Hindlimb muscle (tissue), 1 donor: ENCODE data around the gene TMEM74B. TPM values are rescaled to one million over a fixed set of nuclear protein-coding genes. Genes with fewer than 3 reads are reported as not detected.
"Not testable (repeated sequence)": the region's sequence is repeated elsewhere in the genome, so short reads cannot be mapped to it uniquely, and the experiment has no call there.

Experiments used
- DNase-seq: peaks from one replicate; pipeline ENCODE4 v3.0.0-alpha.2; 2013
- polyA plus RNA-seq: library from polyadenylated mRNA; unstranded; fragments of 120-200 nt; gene quantifications from one replicate; pipeline ENCODE4 v1.2.1, GENCODE V29; 2013; ENCODE audit not compliant: insufficient read length

TMEM74B gene
- 4.9 TPM for polyA plus RNA-seq

DNA sequence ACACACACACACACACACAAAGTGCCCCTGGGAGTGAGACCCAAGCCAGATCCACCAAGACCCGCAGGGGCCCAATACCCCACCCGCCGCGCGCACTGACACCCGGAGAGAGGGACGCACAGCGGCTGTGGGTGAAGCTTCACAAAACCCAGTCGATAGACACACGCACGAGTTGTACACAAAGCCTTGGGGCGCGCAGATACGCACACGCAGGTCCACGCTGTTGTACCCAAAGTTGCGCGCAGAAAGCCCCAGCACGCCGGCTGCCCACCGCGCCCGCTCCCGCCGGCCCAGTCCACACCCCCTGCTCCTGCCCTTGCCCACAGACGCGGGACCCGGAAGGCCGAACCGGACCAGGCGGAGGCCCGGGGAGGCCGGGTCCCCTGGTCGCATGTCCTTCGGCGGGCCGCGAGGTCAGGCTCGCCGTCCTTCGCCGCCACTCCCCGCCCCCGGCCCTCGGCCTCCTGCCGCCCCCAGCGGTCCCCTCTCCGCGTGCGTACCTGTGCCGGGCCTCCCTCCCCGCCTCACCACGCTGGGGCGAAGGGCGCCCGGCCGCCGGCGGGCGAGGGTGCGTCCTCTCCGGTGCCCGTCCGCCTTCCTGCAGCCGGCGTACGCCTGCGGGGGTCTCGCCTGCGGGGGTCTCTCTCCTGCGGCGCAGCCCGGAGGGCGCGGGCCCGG is at the start of gene TMEM74B:
Gene TMEM74B, minus strand, starts transcription at position 344 of the 678 bp plus-strand sequence. CDS start 1,180 bp downstream, outside the sequence.
- DNase-seq: no peak

DNA sequence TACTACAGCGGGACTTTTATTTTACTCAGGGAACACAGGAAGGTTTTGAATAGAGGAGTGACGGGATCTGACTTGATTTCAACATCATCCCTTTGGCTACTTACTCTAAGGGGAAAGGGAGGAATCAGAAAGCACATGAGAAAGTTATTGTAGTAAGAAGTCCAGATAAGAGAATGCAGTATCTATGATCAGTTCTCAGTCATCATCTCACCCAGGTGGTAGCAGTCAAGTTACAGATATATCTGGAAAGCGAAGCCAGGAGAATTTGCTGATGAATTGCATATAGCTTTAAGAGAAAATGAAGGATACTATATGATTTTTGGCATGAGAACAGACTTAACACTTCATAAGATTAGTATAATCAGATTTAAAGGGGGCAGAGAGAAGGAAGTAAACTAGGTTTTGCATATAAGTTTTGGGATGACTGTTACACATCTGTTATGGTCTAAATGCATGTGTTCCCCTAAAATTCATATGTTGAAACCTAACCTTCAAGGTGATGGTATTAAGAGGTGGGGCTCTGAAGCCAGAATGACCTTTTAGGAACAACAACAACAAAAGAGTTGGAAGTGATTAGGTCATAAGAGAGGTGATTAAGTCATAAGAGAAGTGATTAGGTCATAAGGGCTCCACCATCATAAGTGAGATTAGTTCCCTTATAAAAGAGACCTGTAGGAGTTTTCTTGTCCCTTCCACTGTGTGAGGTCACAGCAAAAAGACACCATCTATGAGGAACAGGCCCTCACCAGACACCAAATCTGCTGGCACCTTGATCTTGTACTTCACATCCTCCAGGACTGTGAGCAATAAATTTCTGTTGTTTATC is 47.7 kb upstream of the TMEM74B start:
- no peak for DNase-seq

DNA sequence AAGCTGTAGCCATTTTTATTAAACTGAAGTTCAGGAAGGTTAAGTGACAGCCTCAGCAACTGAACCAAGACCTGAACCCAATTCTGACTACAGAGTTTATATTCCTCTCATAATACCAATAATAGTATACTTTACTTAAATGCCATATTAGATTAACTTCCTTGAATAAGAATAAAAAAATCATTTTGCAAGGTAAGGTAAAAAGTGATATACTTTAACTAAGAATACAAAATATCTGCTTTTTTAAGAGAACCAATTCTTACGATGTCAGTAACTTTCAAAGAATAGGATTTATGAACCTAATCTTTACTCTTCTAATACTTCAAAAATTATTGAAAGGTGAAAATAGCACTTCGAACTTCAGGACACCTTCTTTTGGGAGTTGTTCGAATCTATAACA is 44.8 kb upstream of the TMEM74B start:
- no peak for DNase-seq

DNA sequence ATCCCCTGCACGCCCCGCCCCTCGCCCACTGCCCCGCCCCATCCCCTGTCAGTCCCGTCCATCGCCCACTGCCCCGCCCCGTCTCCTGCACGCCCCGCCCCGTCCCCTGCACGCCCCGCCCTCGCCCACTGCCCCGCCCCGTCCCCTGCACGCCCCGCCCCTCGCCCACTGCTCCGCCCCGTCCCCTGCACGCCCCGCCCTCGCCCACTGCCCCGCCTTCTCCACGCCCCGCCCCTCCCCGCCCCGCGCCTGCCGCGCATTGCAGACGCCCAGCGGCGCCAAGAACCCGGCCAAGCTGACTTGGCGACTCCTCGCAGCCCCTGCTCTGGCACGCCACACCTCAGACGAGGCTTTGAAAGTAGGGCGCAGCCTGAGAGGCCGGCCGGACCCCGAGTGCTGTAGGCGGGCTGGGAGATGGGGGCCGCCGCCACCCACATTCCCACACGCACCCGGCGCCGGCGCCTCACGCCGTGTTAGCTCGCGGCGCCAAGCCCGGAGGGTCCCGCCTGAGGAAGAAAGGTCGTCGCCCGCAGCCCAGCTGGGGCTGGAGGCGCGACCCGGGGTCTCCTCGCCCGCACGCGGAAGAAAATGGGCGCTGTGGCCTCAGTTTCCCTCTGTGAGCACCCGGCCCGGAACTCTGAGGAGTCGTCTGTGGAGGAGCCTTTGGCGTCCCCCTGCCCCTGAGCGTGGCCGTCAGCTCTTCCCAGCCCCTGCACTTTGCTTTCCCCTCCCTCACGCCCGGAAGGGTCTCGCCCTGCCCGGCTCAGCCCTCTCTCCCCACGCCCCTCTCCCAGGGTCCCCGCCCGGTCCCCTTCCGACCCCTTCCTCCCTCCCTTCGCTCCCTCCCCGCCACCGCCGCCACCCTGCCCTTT is 41.2 kb upstream of the TMEM74B start, which contains the start of gene RAD21L1:
Gene RAD21L1, plus strand, starts transcription at position 262 of the 872 bp plus-strand sequence. CDS start 2,410 bp downstream, outside the sequence.
- peak; percentile 50 for DNase-seq

DNA sequence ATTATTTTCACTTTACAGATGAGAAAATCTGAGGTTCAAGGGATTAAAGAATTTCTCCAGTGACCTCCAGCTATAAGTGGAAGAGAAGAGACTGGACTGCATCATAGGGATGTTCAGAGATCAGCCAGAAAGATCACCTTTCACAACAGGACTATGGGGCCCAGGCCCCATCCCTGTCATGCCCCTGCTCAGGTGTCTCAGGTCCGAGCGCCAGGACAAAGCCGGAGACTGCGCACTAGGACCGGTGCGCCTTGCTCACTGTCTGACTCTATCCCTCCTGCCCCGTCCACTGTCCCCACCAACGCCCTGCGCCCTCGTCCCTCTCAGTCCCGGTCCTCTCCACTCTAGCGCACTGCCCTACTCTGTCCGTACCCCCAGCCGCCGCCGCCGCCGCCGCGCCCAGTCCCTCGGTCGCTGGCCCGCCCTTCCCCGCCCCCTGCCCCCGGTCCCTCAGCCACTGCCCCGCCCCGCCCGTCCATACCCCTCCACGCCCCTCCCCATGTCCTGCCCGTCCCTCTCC is 40.5 kb upstream of the TMEM74B start:
- peak; percentile 14 for DNase-seq

DNA sequence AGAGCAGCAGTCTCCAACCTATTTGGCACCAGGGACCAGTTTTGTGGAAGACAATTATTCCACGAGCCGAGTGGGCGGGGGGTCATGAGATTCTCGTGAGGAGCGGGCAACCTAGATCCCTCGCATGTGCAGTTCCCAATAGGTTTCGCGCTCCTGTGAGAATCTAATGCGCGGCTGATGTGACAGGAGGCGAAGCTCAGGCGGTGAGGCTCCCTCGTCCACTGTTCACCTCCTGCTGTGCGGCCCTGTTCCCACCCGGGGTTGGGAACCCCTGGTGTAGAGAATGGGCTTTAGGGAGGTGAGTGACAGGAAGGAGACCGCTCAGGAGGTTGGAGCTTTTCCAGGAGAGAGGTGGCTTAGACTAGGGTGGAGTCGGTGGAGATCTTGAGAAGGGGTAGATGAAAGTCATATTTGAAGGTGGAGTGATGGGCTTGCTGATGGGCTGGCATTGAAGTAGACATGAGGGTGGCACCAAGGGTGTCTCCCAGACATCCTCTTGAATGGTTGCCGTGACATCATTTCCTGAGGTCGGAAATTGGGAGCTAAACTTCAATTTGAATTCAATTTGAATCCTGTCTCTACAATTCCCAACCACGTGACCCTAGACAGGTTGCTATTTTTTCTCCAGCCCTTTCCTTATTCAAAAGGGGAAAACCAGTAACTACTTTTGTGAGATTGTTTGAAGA is 39.6 kb upstream of the TMEM74B start:
- no peak for DNase-seq

DNA sequence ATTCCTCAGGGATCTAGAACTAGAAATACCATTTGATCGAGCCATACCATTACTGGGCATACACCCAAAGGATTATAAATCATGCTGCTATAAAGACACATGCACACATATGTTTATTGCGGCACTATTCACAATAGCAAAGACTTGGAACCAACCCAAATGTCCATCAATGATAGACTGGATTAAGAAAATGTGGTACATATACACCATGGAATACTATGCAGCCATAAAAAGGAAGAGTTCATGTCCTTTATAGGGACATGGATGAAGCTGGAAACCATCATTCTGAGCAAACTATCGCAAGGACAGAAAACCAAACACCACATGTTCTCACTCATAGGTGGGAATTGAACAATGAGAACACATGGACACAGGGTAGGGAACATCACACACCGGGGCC is 38.0 kb upstream of the TMEM74B start:
- DNase-seq: not testable (repeated sequence)

DNA sequence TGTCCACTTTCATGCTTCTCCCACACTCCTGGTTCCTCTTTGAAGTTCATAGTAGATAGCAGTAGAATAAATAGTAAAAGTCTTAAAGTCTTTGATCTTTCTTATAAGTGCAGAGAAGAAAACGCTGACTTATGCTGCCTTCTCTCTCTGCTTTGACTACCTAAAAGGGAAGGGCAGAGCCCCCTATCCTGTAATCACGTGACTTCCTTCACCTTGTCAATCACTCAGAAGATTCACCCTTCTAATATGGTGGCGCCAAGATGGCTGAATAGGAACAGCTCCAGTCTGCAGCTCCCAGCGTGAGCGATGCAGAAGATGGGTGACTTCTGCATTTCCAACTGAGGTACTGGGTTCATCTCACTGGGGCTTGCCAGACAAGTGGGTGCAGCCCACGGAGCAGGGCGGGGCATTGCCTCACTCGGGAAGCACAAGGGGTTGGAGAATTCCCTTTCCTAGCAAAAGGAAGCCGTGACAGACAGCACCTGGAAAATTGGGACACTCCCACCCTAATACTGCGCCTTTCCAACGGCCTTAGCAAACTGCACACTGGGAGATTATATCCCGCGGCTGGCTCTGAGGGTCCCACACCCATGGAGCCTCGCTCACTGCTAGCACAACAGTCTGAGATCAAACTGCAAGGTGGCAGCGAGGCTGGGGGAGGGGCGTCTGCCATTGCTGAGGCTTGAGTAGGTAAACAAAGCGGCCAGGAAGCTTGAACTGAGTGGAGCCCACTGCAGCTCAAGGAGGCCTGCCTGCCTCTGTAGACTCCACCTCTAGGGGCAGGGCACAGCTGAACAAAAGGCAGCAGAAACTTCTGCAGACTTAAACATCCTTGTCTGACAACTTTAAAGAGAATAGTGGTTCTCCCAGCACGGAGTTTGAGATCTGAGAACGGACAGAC is 32.0 kb upstream of the TMEM74B start:
- not testable (repeated sequence) for DNase-seq

DNA sequence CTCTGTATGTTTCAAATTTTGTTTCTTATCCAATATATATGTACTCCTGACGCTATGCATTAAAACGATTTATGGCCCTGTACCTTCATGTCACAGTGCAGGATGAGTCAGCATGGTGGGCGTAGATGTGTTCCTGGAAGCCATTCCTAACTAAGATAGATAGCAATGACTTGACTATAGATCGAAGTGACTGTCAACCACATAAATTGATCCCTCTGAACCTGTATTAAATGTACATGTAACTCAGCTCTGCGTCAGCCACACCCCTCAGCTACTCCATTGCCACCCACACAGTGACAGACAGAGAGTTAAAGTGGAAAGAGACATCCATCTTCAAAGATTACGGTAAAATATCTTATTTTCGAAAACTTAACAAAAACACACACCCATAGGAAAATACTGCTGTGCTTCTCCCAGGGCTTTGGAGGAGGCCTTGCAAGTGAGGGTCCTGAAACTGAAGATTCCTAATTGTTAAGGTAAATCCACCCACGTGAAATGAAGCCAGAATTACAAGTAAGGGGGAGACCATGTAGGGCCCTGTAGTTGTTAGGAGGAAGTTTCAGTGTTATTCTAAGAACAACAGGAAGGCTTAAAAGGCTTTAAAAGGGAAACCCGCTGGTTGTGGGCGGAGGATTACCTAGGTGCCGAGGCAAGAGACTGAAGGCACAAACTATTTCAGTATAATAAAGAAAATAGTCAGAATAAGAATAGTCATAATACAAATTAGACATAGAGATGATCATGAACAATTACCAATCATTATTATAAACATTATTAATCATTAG is 30.8 kb upstream of the TMEM74B start:
- DNase-seq: no peak

DNA sequence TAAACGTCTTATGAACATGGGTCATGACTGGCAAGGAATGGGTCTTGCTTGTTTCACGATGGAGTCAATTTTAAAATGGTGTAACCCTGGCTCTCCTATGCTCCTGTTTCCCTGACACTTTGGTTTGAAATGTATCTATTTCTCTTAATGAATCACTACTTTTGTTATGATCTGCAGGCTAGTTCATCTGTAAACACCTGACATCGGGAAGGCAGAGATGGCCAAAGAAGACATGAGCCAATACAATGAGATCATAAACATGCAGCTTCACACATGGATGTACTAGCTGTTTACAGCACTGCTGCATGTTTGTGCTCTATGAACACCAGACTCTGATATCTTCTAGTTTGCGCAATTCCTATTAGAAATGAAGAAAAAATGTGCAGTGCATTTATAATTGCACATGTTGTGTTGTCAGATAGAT is 30.1 kb upstream of the TMEM74B start:
- no peak for DNase-seq

DNA sequence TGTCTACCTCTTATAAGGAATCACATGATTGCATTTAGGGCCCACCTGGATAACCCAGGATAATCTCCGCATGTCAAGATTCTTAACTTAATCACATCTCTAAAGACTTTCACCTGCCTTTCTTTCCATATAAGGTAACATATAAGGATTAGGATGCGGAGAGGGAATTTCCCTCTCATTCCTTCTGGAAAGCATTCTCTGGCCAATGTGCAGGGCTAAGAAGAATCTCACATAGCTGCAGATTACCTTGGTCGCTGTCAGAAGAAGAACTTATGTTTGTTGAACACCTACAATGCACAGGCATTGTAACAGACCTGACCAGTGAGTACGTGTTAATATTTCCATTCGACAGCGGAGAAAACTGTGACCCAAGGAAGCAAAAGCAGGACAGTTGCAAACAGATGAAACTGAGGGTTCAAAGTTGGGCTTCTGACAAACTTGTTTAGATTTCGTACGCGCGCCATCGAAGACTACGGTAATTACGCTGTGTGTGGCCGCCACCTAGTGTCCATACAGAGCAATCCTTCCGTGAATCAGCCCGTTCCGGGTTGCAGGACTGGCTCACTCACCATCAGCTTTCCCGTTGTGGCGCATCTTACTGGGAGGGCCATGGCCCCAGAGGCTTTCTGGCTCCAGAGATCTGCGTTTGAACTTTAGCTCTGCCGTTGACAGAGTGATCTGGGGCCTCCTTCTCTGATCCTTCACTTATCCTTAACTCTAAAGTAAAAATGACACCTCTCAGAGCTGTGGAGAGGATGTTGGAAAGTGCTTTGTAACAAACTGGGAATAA is 28.0 kb upstream of the TMEM74B start:
- peak; percentile 59 for DNase-seq

DNA sequence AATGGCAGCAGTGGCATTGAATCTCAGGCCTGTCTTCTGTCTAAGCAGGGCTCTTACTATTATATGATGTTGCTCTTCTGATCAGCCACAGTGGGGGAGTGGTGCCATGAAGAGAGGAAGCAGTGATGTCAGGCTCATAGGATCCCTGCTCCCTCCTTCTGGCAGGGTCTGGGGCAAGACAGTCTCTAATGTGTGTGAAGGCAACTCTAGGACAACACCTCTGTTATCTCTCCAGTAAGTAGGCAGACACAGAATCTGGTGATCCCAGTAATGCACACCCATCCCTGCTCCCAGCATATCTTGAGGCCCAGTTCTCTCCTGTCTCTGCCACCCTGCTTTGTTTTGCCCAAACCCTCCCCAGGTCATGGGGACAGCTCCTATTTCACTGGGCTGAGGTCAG is 27.2 kb upstream of the TMEM74B start:
- DNase-seq: no peak

DNA sequence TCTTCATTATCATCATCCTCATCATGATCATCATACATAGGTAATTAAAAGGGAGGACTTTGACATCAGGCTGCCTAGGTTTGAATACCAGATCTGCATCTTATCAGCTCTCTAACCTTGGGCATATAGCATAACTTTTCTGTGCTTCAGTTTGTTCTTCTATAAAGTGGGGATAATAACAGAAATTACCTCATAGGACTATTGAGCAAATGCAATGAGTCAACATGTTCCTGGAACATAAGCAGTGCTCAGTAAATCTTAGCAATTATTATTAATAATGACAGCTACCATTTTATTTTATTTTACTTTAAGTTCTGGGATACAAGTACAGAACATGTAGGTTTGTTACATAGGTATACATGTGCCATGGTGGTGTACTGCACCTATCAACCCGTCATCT is 25.7 kb upstream of the TMEM74B start:
- no peak for DNase-seq

DNA sequence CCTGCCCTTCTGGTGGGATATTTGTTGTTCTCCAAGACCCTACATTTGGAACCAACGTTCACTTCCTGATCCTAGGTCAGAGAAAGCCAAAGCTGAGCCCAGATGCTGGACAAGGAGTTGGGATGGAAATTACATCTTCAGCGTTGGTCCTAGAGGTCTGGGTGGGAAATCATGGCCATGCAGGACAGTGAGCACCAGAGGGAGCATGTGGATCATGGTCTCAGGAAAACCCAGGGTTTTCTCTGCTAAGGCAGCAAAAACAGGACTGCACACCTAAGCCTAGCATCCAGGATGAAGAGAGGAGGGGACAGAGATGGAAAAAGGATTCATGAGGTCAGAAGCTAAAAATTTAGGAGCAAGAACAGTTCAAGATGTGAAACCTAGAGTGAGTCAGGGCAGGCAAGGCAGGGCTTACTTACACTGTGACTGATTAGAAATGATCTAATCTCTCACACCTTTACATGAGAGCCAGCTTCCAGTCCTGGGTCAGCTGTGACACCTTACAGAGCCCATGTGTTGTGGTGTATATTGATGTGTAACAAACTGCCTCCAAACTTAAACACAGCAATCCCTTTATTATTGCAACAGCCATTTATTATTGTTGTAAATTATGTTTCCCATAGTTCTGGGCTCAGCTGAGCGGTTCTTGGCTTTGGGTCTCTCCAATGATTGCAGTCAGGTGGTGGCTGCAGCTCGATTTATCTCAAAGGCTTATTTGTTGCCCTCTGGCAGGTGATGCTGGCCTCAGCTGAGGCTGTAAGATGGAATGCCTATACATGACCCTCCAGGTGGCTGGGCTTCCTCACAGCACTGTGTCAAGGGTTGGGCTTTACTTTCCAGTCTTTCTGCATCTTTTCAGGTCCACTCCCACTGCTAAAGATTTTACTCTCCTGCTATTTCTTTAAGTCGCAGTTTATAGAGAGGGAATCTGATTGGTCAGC is 24.9 kb upstream of the TMEM74B start:
- no peak for DNase-seq

DNA sequence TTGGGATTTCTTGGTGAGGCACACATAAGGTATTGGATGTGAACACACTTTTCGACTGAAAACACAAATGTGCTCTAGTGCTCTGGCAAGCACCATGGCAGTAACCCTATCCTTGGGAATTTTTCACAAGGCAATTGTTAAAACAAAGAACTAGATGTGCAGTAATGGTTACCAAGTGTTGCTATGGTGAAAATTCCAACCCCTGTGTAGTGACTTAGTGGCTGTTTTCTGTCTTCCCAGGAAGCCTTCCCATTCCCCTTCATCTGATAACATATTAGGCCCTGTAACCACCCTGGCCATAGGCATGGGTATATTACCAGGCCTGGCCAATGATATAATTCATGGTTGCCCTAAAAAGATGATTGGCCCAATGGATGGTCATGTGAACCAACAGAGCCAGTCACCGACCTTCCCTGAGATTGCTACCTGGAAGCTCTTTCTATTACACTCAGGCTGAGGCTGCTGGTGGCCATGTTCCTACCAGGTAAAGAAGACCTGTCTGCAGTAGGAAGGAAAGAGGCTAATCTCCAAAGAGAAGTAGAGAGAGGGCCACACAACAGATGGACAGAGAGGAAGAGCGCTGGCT is 22.6 kb upstream of the TMEM74B start:
- DNase-seq: no peak

DNA sequence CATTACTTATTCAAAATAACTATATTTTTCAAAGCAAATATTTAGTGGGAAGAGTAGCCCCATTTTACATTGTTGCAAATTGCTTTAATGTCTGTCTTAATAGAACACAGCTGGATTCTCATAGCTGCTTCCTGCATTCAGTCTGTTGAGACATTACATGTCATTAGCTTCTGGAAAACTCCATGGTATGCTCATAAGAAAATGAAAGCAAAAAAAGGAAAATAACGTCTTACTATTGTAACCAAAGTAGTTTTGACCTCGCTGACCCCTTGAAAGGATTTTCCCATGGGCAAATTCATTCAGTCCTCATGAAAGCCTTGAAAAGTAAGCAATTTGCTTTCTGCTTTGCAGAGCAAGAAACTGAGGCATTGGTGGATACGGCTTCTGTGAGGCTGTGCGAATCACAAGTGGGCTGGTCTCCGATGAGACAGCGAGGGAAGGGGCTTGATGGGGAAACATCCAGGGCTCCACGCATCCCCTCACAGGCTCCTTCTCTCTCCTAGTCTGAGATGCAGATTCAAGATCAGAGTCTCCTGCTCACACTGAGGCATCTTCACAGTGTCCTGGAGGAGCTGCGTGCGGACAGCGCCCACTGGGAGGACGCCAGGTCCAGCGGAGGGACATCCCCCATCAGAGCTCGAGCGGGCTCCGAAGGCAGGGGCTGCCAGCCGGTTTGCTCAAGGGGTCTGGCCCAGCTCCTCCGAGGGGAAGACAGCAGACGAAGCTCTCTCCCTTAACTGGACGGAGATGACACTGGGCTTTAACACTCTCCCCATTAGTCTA is 21.8 kb upstream of the TMEM74B start:
- no peak for DNase-seq

DNA sequence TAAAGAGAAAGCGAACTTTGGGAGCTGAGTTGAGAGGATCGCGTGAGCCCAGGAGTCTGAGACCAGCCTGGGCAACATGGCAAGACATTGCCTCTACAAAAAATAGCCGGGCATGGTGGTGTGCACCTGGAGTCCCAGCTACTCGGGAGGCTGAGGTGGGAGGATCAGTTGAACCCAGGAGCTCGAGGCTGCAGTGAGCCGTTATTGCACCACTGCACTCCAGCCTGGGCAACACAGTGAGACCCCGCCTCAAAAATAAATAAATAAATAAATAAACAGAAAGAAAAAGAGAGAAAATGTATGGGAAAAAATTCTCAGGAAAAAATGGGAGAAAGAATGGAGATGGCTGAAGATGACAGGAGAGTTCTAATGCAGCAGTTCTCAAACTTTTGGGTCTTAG is 21.0 kb upstream of the TMEM74B start:
- DNase-seq: no peak
